ENCODE measurements around the gene HOXB5. TPM values are rescaled to one million over a fixed set of nuclear protein-coding genes. Genes with fewer than 3 reads are reported as not detected.

Gene HOXB5
- total and polyA plus RNA-seq, 10 of the 15 experiments (the other 5 are each of a cell fraction or from before 2014, with no cell fraction given), result not detected

DNA sequence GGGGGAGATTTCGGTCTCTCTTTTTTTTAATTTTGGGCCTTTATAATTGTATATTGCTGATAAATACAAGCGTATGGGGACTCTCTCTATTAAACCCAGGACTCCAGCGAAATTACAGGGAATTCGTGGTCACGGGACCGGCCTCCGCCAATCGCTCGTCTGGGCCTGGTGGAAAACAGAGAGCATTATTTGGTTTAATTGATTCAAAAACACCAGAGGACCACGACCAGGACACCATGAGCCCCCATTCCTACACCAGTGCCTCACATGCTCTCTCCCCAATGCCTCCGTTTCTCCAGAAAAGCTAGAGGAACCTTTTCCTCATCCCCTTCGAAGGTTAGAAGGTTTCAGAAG, 48.6 kb downstream of the HOXB5 start, which contains the start of gene HOXB2:
Gene HOXB2 (minus strand): TSS at position 88 of the 354 bp plus-strand sequence. CDS start 198 bp downstream, outside the sequence.
- POLR2A ChIA-PET, result no interaction called here
- CTCF ChIA-PET, result no interaction called here
- Histone ChIP-seq H4K20me1 (ENCODE audit: control insufficient read depth, insufficient read depth) (no peaks in the 10 kb centered on the region), H3K4me1 (ENCODE audit: control insufficient read depth, insufficient read depth, low read length) (peaks cover 7% of the 10 kb centered on the region), H3K9ac (ENCODE audit: control insufficient read depth, insufficient read depth, low read length) (peak within 1 kb of the TSS; percentile 77), H3K79me2 (ENCODE audit: control insufficient read depth, insufficient read depth, low read length) (peaks cover 12% of the 10 kb centered on the region), H3K27me3 (replicated peaks in 1 of 2; ENCODE audit: control insufficient read depth in 2 of 2, insufficient read depth in 2 of 2, low read length in 1 of 2) (peaks cover 0 to 4% of the 10 kb centered on the region in 2 experiments; a peak in 1 of 4 replicates), H3K36me3 (ENCODE audit: control insufficient read depth in 2 of 2, insufficient read depth in 2 of 2, low read length in 1 of 2) (peaks cover 0 to 3% of the 10 kb centered on the region in 2 experiments; a peak in 2 of 4 replicates), H3K9me3 (replicated peaks; ENCODE audit: control insufficient read depth, insufficient read depth, low read length) (no peaks in the 10 kb centered on the region), H3K4me3 (peak within 1 kb of the TSS; percentile 69), H3K4me2 (ENCODE audit: control insufficient read depth, insufficient read depth) (peak within 1 kb of the TSS; percentile 68), H3K27ac (ENCODE audit: control insufficient read depth, insufficient read depth) (peak within 1 kb of the TSS; percentile 49), H2AFZ (ENCODE audit: control insufficient read depth, low read depth, low read length) (peak within 1 kb of the TSS; percentile 67)
- no peak for ATAC-seq
- SMC1A ChIA-PET (ENCODE audit: uncharacterized antibody, unreplicated experiment), result no interaction called here
- RAD21 ChIA-PET (ENCODE audit: unreplicated experiment), result no interaction called here
- in situ Hi-C loops (cut with MboI), result no loop called here
- WGBS (ENCODE audit: insufficient coverage, insufficient replicate concordance, low lambda C conversion rate, missing lambda C conversion rate), result 64% methylated on average over 12 of the region's 12 CpGs
- no peak for FAIRE-seq
- TF ChIP-seq NFYB (IDR thresholded peaks at IDR 0.05; ENCODE audit: insufficient read depth, low read depth, low read length) (peak; percentile 47; the same call in 1 of the 2 replicates), HDGF (IDR thresholded peaks at IDR 0.05) (no peak)
- intact Hi-C loops (cut with micrococcal nuclease; ENCODE audit: unreplicated experiment), result no loop called here
- no peak for DNase-seq (ENCODE audit: low read depth, low spot score)
- BruUV-seq (replicated peaks), result TSS peak; percentile 48

DNA sequence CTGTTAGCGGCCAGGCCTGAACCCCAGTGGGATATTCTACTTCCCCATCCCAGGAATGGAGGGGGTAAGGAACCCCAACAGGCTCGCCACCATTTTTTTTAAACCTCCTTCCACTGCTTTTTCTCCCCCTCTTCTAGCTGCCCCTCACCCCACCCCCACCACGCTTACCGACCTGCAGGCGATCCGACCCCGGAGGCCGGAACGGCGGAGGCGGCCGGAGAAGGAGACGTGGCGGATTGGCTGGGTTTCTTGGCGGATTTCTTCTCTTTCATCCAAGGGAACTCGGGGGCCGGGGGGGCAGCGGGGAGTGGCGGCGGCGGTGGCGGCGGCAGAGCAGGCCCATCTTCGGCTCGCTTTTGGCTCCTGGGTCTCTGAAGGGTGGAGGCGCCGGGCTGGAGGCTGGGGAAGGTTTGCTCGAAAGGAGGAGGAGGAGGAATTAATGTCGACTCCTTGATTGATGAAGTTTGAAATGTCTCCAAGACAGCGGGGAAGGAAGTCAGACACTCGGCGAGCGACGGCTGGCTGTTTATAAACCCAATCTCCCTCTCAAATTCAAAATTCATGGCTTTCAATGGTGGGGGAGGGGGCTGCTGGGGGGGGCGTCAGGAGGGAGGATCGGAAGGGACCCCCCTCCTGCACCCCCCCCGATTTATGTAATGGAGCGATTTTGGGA, 49.1 kb downstream of the HOXB5 start:
- Histone ChIP-seq H3K27me3 (replicated peaks in 1 of 2; ENCODE audit: control insufficient read depth in 2 of 2, insufficient read depth in 2 of 2, low read length in 1 of 2) (peaks cover 0 to 4% of the 10 kb centered on the region in 2 experiments; a peak in 1 of 4 replicates), H3K79me2 (ENCODE audit: control insufficient read depth, insufficient read depth, low read length) (peaks cover 12% of the 10 kb centered on the region), H3K36me3 (ENCODE audit: control insufficient read depth in 2 of 2, insufficient read depth in 2 of 2, low read length in 1 of 2) (no peaks in the 10 kb centered on the region), H3K27ac (ENCODE audit: control insufficient read depth, insufficient read depth) (peak overlapping the region; percentile 49), H3K9ac (ENCODE audit: control insufficient read depth, insufficient read depth, low read length) (peak overlapping the region; percentile 77), H2AFZ (ENCODE audit: control insufficient read depth, low read depth, low read length) (peak overlapping the region; percentile 67), H3K9me3 (replicated peaks; ENCODE audit: control insufficient read depth, insufficient read depth, low read length) (no peaks in the 10 kb centered on the region), H4K20me1 (ENCODE audit: control insufficient read depth, insufficient read depth) (no peaks in the 10 kb centered on the region), H3K4me2 (ENCODE audit: control insufficient read depth, insufficient read depth) (peak overlapping the region; percentile 68), H3K4me3 (peak overlapping the region; percentile 69), H3K4me1 (ENCODE audit: control insufficient read depth, insufficient read depth, low read length) (peaks cover 7% of the 10 kb centered on the region)
- DNase-seq (ENCODE audit: low read depth, low spot score), result no peak
- intact Hi-C loops (cut with micrococcal nuclease; ENCODE audit: unreplicated experiment) (loop anchor here (5.0 kb wide), 1 partner anchor 52 kb away; no protein-coding TSS in a partner anchor), in situ Hi-C loops (cut with MboI) (no loop called here)
- ChIA-PET POLR2A (interaction anchor here (0.8 to 1.8 kb wide), 3 partner anchors 31 to 65 kb away, joined by 3 to 9 read pairs (median 5); no protein-coding TSS in a partner anchor), RAD21 (ENCODE audit: unreplicated experiment) (interaction anchor here (1.3 to 2.3 kb wide), 3 partner anchors 31 to 44 kb away, joined by 3 to 5 read pairs (median 4); no protein-coding TSS in a partner anchor), CTCF (interaction anchor here (0.8 kb wide), 1 partner anchor 52 kb away, joined by 4 read pairs; no protein-coding TSS in a partner anchor), SMC1A (ENCODE audit: uncharacterized antibody, unreplicated experiment) (interaction anchor here (0.6 to 2.1 kb wide), 5 partner anchors 12 to 70 kb away, joined by 3 to 9 read pairs (median 3); no protein-coding TSS in a partner anchor)
- BruUV-seq (replicated peaks), result no TSS peak
- peak; percentile 29 for ATAC-seq
- no peak for FAIRE-seq
- WGBS (ENCODE audit: insufficient coverage, insufficient replicate concordance, low lambda C conversion rate, missing lambda C conversion rate), result 10% methylated on average over 19 of the region's 38 CpGs
- TF ChIP-seq ZNF274 (IDR thresholded peaks at IDR 0.05; ENCODE audit: insufficient read depth, insufficient read length) (no peak), CHD2 (IDR thresholded peaks at IDR 0.05; ENCODE audit: borderline replicate concordance, low read depth, low read length) (peak; percentile 50; the same call in 1 of the 2 replicates), BRCA1 (IDR thresholded peaks at IDR 0.05; ENCODE audit: low read depth, low read length) (no peak), IKZF2 (IDR thresholded peaks at IDR 0.05) (peak; percentile 56 to 58; a peak in 2 of 4 replicates), RAD51 (IDR thresholded peaks at IDR 0.05) (no peak), IKZF1 (conservative IDR thresholded peaks at IDR 0.05) (peak; percentile 19; the same call in 1 of the 2 replicates), ZNF384 (IDR thresholded peaks at IDR 0.05; ENCODE audit: borderline replicate concordance, low read depth, low read length) (peak; percentile 30; the same call in 1 of the 2 replicates), DPF2 (IDR thresholded peaks at IDR 0.05) (no peak), CHD1 (IDR thresholded peaks at IDR 0.05; ENCODE audit: low read depth, low read length) (no peak)
- TF ChIP-seq, protein P1, sequence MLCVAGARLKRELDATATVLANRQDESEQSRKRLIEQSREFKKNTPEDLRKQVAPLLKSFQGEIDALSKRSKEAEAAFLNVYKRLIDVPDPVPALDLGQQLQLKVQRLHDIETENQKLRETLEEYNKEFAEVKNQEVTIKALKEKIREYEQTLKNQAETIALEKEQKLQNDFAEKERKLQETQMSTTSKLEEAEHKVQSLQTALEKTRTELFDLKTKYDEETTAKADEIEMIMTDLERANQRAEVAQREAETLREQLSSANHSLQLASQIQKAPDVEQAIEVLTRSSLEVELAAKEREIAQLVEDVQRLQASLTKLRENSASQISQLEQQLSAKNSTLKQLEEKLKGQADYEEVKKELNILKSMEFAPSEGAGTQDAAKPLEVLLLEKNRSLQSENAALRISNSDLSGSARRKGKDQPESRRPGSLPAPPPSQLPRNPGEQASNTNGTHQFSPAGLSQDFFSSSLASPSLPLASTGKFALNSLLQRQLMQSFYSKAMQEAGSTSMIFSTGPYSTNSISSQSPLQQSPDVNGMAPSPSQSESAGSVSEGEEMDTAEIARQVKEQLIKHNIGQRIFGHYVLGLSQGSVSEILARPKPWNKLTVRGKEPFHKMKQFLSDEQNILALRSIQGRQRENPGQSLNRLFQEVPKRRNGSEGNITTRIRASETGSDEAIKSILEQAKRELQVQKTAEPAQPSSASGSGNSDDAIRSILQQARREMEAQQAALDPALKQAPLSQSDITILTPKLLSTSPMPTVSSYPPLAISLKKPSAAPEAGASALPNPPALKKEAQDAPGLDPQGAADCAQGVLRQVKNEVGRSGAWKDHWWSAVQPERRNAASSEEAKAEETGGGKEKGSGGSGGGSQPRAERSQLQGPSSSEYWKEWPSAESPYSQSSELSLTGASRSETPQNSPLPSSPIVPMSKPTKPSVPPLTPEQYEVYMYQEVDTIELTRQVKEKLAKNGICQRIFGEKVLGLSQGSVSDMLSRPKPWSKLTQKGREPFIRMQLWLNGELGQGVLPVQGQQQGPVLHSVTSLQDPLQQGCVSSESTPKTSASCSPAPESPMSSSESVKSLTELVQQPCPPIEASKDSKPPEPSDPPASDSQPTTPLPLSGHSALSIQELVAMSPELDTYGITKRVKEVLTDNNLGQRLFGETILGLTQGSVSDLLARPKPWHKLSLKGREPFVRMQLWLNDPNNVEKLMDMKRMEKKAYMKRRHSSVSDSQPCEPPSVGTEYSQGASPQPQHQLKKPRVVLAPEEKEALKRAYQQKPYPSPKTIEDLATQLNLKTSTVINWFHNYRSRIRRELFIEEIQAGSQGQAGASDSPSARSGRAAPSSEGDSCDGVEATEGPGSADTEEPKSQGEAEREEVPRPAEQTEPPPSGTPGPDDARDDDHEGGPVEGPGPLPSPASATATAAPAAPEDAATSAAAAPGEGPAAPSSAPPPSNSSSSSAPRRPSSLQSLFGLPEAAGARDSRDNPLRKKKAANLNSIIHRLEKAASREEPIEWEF (IDR thresholded peaks at IDR 0.05; ENCODE audit: insufficient replicate concordance, low read depth, low read length), result no peak

Data from GM12878 (cell line).